HEK293T (cell line): ENCODE results near the gene BEND7.

Experiments used
- ARNT ChIP-seq: fragments of 450-650 bp; IDR thresholded peaks from 2 replicates; pipeline ENCODE4 v1.6.1; 2017; ENCODE audit warnings: mild to moderate bottlenecking
- BHLHE40 ChIP-seq: fragments of 450-650 bp; IDR thresholded peaks from 2 replicates; pipeline ENCODE4 v1.6.1; 2016; ENCODE audit warnings: mild to moderate bottlenecking, moderate library complexity, borderline replicate concordance
- ELF4 ChIP-seq: fragments of 450-650 bp; IDR thresholded peaks from 2 replicates; pipeline ENCODE4 v1.6.1; 2017; ENCODE audit warnings: antibody characterized with exemption
- FOXK2 ChIP-seq: fragments of 450-650 bp; IDR thresholded peaks from 2 replicates; pipeline ENCODE4 v1.6.1; 2016; ENCODE audit warnings: mild to moderate bottlenecking
- FOXM1 ChIP-seq: fragments of 450-650 bp; IDR thresholded peaks from 2 replicates; pipeline ENCODE4 v1.6.1; 2017; ENCODE audit warnings: mild to moderate bottlenecking, borderline replicate concordance
- HDGF ChIP-seq: fragments of 450-650 bp; IDR thresholded peaks from 2 replicates; pipeline ENCODE4 v1.6.1; 2017; ENCODE audit warnings: antibody characterized with exemption, borderline replicate concordance
- LEF1 ChIP-seq: fragments of 450-650 bp; IDR thresholded peaks from 2 replicates; pipeline ENCODE4 v1.6.1; 2017; ENCODE audit warnings: mild to moderate bottlenecking, borderline replicate concordance
- NFRKB ChIP-seq: fragments of 450-650 bp; IDR thresholded peaks from 2 replicates; pipeline ENCODE4 v1.6.1; 2016; ENCODE audit warnings: mild to moderate bottlenecking, moderate library complexity
- SP1 ChIP-seq: fragments of 450-650 bp; IDR thresholded peaks from 2 replicates; pipeline ENCODE4 v1.6.1; 2017
- SUZ12 ChIP-seq: fragments of 450-650 bp; IDR thresholded peaks from 2 replicates; pipeline ENCODE4 v1.6.1; 2016; ENCODE audit warnings: mild to moderate bottlenecking
- TARDBP ChIP-seq: fragments of 450-650 bp; IDR thresholded peaks from 2 replicates; pipeline ENCODE4 v1.6.1; 2016
- TF ChIP-seq, protein P1 (sequence below): fragments of 450-650 bp; IDR thresholded peaks from 2 replicates; pipeline ENCODE4 v1.6.1; 2016

- no peak for TF ChIP-seq SUZ12
- no peak for TF ChIP-seq SP1
- TF ChIP-seq, protein P1, sequence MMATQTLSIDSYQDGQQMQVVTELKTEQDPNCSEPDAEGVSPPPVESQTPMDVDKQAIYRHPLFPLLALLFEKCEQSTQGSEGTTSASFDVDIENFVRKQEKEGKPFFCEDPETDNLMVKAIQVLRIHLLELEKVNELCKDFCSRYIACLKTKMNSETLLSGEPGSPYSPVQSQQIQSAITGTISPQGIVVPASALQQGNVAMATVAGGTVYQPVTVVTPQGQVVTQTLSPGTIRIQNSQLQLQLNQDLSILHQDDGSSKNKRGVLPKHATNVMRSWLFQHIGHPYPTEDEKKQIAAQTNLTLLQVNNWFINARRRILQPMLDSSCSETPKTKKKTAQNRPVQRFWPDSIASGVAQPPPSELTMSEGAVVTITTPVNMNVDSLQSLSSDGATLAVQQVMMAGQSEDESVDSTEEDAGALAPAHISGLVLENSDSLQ: no peak
- TF ChIP-seq BHLHE40: no peak
- no peak for TF ChIP-seq HDGF
- TF ChIP-seq LEF1: no peak
- no peak for TF ChIP-seq FOXM1
- TF ChIP-seq ARNT: no peak
- no peak for TF ChIP-seq TARDBP
- no peak for TF ChIP-seq FOXK2
- TF ChIP-seq NFRKB: no peak
- TF ChIP-seq ELF4: no peak
These were observed 17.4 kb downstream of the BEND7 start for GRCh38 chr10:13511409-13511808.
